CD4-positive, alpha-beta T cell (primary cell): Measurements from ENCODE around the gene ACAD11. TPM values are rescaled to one million over a fixed set of nuclear protein-coding genes. Genes with fewer than 3 reads are reported as not detected.

ENCODE experiments used
- ATAC-seq: fragments of 200-7000 bp; cut with Tn5 transposase; one replicate; pipeline ENCODE4 v1.10.0; 2022; ENCODE audit warnings: mild to moderate bottlenecking; ENCODE audit not compliant: poor library complexity
- CTCF ChIA-PET: fragments of 350-600 bp; sonication (Branson Sonifier 250); formaldehyde crosslinking; loops from one replicate; lab custom pipeline; 2021; ENCODE audit warnings: antibody characterized with exemption, inconsistent platforms; lab: Charles Lee
- POLR2A ChIA-PET: fragments of 350-600 bp; sonication (Branson Sonifier 250); formaldehyde crosslinking; loops from one replicate; lab custom pipeline; 2021; ENCODE audit warnings: antibody characterized with exemption, inconsistent platforms; lab: Charles Lee
- DNase-seq, 14 experiments: peaks; one replicate each; pipeline ENCODE4 v3.0.0-alpha.2; 2013 to 2020; ENCODE audit warnings: mixed read lengths in 2 of 14
- H3K27ac ChIP-seq, 2 donors: one replicate each; pipeline versions ENCODE4 v1.5.1 to v1.7.0; 2013; ENCODE audit warnings: low read length in 2 of 2, low read depth in 1 of 2, mild to moderate bottlenecking in 1 of 2
- H3K27me3 ChIP-seq, 2 experiments: 1 replicate in 1 of 2; 2 replicates in 1 of 2; pipeline versions ENCODE4 v1.6.1 to v1.7.0; 2013; ENCODE audit warnings: low read length in 2 of 2, control low read depth in 1 of 2, mild to moderate bottlenecking in 1 of 2, moderate library complexity in 1 of 2; ENCODE audit not compliant: insufficient read depth in 2 of 2, control insufficient read depth in 1 of 2
- H3K36me3 ChIP-seq: one replicate; pipeline ENCODE4 v1.6.1; 2013; ENCODE audit warnings: low read length, control low read depth; ENCODE audit not compliant: insufficient read depth
- H3K4me1 ChIP-seq: one replicate; pipeline ENCODE4 v1.6.1; 2013; ENCODE audit warnings: low read length, control low read depth; ENCODE audit not compliant: insufficient read depth
- H3K4me3 ChIP-seq: one replicate; pipeline ENCODE4 v1.5.1; 2013; ENCODE audit warnings: mild to moderate bottlenecking, low read length, moderate library complexity
- H3K9me3 ChIP-seq, 2 experiments: 1 replicate in 1 of 2; 2 replicates in 1 of 2; pipeline versions ENCODE4 v1.6.1 to v1.7.0; 2013; ENCODE audit warnings: low read length in 2 of 2, mild to moderate bottlenecking in 2 of 2, control low read depth in 1 of 2, moderate library complexity in 1 of 2; ENCODE audit not compliant: control insufficient read depth in 1 of 2, insufficient read depth in 1 of 2
- H3K27ac Mint-ChIP-seq: one replicate; pipeline ENCODE4 v1.8.0; 2020; ENCODE audit warnings: mixed read lengths
- H3K27me3 Mint-ChIP-seq: one replicate; pipeline ENCODE4 v1.8.0; 2021; ENCODE audit warnings: mixed read lengths
- H3K36me3 Mint-ChIP-seq: one replicate; pipeline ENCODE4 v1.8.0; 2021; ENCODE audit warnings: low read depth, mixed read lengths
- H3K4me1 Mint-ChIP-seq: one replicate; pipeline ENCODE4 v1.8.0; 2021; ENCODE audit warnings: low read depth, mixed read lengths
- H3K4me3 Mint-ChIP-seq: one replicate; pipeline ENCODE4 v1.8.0; 2020; ENCODE audit warnings: mild to moderate bottlenecking, mixed read lengths
- H3K9me3 Mint-ChIP-seq: one replicate; pipeline ENCODE4 v1.8.0; 2020; ENCODE audit warnings: mixed read lengths
- CTCF ChIP-seq: fragments of 200-600 bp; IDR thresholded peaks from one replicate; pipeline ENCODE4 v1.8.0; 2022; ENCODE audit warnings: antibody characterized with exemption, mild to moderate bottlenecking
- intact Hi-C, 2 experiments: fragments of 100-400 bp; cut with DNase I in 1 of 2; cut with micrococcal nuclease in 1 of 2; formaldehyde crosslinking; loops; one replicate each; pipeline versions ENCODE4 v1.15.1 to v1.9.0; 2023 to 2025; cut with DNase I, micrococcal nuclease
- total RNA-seq, 174 experiments: library from RNA in 2 of 174; stranded (reverse) in 2 of 174; gene quantifications; one replicate each; pipeline ENCODE4 v1.2.3 and lab custom pipeline; 2021 to 2026

ACAD11 gene
- total RNA-seq, 2 experiments from 2014 or later = 26.6 to 27.9 TPM

DNA sequence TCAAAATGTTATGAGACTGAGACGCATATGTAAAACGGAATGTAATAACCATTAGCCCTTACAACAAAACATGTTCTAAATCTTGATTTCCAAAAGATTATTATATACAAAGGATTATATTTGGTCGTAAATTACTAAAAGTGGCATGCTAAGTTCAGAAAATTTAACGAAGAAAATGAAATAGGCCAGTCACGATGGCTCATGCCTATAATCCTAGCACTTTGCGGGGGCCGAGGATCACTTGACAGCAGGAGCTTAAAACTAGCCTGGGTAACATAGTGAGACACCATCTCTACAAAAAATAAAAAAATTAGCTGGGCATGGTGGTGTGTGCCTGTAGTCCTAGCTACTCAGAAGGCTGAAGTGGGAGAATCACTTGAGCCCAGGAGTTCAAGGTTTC, 29.0 kb downstream of the ACAD11 start:
- ATAC-seq (no peak), DNase-seq (no peak)
- Histone ChIP-seq H3K27me3 (no peaks in the 10 kb centered on the region), H3K9me3 (no peaks in the 10 kb centered on the region), H3K36me3 (peaks cover 23% of the 10 kb centered on the region), H3K4me1 (no peaks in the 10 kb centered on the region), H3K4me3 (no peak overlapping the region), H3K27ac (no peak overlapping the region)
- Mint-ChIP-seq H3K36me3 (peaks cover 68% of the 10 kb centered on the region), H3K27me3 (no peaks in the 10 kb centered on the region), H3K9me3 (no peaks in the 10 kb centered on the region), H3K4me3 (no peak overlapping the region), H3K4me1 (peaks cover 5% of the 10 kb centered on the region), H3K27ac (no peak overlapping the region)
- ChIA-PET CTCF (no interaction called here), POLR2A (no interaction called here)
- intact Hi-C loops = no loop called here
- TF ChIP-seq CTCF = no peak

DNA sequence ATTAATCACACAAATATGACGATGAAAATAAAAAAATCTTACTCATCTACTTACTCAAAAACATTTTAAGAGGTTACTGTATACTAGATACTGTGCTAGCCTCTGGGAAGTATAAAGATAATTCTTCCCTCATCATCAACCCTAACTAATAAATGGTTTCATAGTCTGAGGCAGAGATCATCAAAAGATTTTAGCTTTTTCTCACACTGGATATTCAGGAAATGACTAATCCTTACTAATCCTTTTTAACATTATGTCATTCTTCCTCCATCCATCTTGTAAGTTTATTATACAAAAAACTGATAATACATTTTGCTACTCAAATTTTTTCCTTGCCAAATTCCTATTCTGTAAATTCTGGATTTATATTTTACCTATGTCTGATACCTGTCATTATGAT, 29.7 kb downstream of the ACAD11 start:
- DNase-seq = no peak
- no peak for ATAC-seq
- ChIA-PET CTCF (no interaction called here), POLR2A (no interaction called here)
- Histone ChIP-seq H3K4me1 (no peaks in the 10 kb centered on the region), H3K27me3 (no peaks in the 10 kb centered on the region), H3K36me3 (peaks cover 26% of the 10 kb centered on the region), H3K9me3 (no peaks in the 10 kb centered on the region), H3K4me3 (no peak overlapping the region), H3K27ac (no peak overlapping the region)
- TF ChIP-seq CTCF = no peak
- no peak overlapping the region for H3K27ac Mint-ChIP-seq
- no peak overlapping the region for H3K4me3 Mint-ChIP-seq
- intact Hi-C loops = no loop called here
- H3K9me3 Mint-ChIP-seq = no peaks in the 10 kb centered on the region
- no peaks in the 10 kb centered on the region for H3K27me3 Mint-ChIP-seq
- peaks cover 65% of the 10 kb centered on the region for H3K36me3 Mint-ChIP-seq
- H3K4me1 Mint-ChIP-seq = peaks cover 5% of the 10 kb centered on the region

- no peaks in the 10 kb centered on the region for H3K27me3 Mint-ChIP-seq
- ATAC-seq (no peak), DNase-seq (no peak)
- Histone ChIP-seq H3K27me3 (no peaks in the 10 kb centered on the region), H3K4me3 (no peak overlapping the region), H3K27ac (no peak overlapping the region), H3K36me3 (peaks cover 26% of the 10 kb centered on the region), H3K9me3 (no peaks in the 10 kb centered on the region), H3K4me1 (no peaks in the 10 kb centered on the region)
- H3K27ac Mint-ChIP-seq = no peak overlapping the region
- POLR2A ChIA-PET = no interaction called here
- CTCF ChIA-PET = no interaction called here
- H3K36me3 Mint-ChIP-seq = peaks cover 58% of the 10 kb centered on the region
- no peaks in the 10 kb centered on the region for H3K9me3 Mint-ChIP-seq
- no peak for TF ChIP-seq CTCF
- intact Hi-C loops = no loop called here
- H3K4me3 Mint-ChIP-seq = no peak overlapping the region
- peaks cover 11% of the 10 kb centered on the region for H3K4me1 Mint-ChIP-seq
Observed at GRCh38 chr3:132628157-132628556, 31.5 kb downstream of the ACAD11 start.
